ENCODE measurements around the gene KIAA1328. TPM values are rescaled to one million over a fixed set of nuclear protein-coding genes. Genes with fewer than 3 reads are reported as not detected.

KIAA1328 gene
- polyA plus RNA-seq, 10 donors, result 4.1 to 8.5 (median 6.2) TPM

DNA sequence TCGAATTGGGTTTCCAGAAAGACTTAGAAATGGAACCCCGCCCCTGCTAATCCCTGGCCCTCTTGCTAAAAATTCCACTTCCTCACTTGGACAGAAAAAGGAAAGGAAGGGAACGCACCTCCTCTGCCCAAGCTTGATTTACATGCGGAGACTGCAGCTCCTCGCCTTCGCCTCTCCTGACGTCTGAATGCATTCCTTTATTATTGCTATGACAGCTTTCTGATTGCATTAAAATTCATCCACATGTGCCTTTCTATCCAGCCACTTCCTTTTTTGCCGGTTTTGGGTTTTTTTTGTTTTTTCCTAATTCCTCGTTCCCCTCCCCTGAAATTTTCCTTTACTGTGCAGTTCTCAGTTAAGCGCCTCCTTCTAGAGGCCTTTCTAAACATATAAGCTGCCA lies 448.9 kb downstream of the KIAA1328 start:
- DNase-seq, result no peak

Other genes starting within 250 kb of the KIAA1328 start
- gene TPGS2, start 125 bp upstream of the KIAA1328 start, polyA plus RNA-seq (ENCODE audit: insufficient read length in 10 of 10), result 10 to 100 TPM; 40.2 to 63.8 (median 46.5) TPM

Data from muscle of back (tissue), 11 donors.